ENCODE results near the gene SPATA31D4.
"Not testable (repeated sequence)": the region's sequence is repeated elsewhere in the genome, so short reads cannot be mapped to it uniquely, and the experiment has no call there.

Gene SPATA31D4
- total RNA-seq: 0 reads per million in 9 experiments

DNA sequence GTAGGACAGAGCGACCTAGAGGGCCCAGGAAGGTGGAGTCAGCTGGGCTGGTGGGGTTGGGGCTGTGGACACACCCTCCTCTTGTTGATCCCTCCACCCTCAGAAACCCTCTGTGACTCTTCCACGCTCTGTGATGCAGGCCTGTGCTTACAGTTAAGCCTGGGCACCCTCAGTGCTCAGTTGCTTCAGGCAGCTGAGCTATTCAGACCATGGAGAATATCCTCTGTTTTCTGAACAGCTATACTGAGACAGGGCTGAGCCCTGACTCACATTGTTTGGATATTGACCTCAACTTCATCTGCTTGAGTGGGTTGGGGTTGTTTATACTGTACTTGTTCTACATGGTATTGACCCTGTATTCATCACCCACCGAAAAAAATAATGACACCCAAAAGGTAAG is at the start of gene SPATA31D4:
Gene SPATA31D4, plus strand, starts transcription at position 124 of the 400 bp plus-strand sequence. Its CDS starts 86 bp downstream, at position 210.
- ATAC-seq (replicated peaks); H3K4me1 Mint-ChIP-seq (ENCODE audit: low read depth in 2 of 2); H3K36me3 Mint-ChIP-seq (ENCODE audit: insufficient read depth); DNase-seq; H3K27ac Mint-ChIP-seq; H3K4me3 Mint-ChIP-seq; H3K27me3 Mint-ChIP-seq; H3K9me3 Mint-ChIP-seq: not testable (repeated sequence)

DNA sequence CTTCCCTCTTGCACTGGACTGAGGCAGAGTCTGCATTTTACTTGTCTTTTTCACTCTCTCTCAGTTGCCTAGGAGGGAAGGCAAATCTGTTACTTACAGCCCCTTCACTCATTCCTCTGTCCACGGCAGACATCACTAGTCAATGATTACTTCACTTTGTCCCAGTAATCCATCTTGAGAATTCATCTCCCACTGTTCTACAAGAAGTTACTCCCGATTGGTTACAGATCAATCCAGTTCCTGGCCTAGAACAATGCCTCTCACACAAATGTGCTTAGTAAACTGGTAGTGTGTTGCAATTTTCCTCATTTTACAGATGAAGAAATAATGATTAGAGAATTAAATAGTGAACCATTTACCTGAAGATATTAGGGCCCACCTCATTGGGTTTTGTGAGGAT is 49.7 kb upstream of the SPATA31D4 start:
- ATAC-seq (replicated peaks) (no peak), DNase-seq (no peak)
- H3K27ac Mint-ChIP-seq: no peak overlapping the region
- H3K27me3 Mint-ChIP-seq: no peaks in the 10 kb centered on the region
- H3K4me3 Mint-ChIP-seq: no peak overlapping the region
- no peaks in the 10 kb centered on the region for H3K36me3 Mint-ChIP-seq (ENCODE audit: insufficient read depth)
- H3K4me1 Mint-ChIP-seq (ENCODE audit: low read depth in 2 of 2): no peaks in the 10 kb centered on the region
- no peaks in the 10 kb centered on the region for H3K9me3 Mint-ChIP-seq

DNA sequence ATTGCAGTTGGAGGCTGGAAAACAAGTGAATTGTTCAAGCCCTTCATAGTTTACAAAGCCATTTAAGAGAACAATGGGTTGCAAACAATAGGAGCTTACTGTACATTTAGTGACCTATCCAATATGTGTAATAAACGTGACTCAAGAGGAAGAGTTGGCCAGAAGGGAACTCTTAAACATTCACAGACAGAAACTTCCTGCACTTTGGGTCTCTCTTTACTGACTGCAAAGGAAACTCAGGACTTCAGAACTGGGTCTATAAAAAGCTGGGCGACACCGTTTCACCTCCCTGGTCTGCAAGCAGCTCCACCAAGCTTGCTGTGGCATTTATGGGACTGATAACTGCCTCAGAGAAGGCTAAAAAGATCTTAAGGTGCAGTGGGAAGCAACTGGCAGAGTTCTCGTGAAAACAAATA is 48.7 kb upstream of the SPATA31D4 start:
- H3K4me1 Mint-ChIP-seq (ENCODE audit: low read depth in 2 of 2): no peaks in the 10 kb centered on the region
- no peak for DNase-seq
- H3K27me3 Mint-ChIP-seq: no peaks in the 10 kb centered on the region
- H3K4me3 Mint-ChIP-seq: no peak overlapping the region
- no peak for ATAC-seq (replicated peaks)
- H3K27ac Mint-ChIP-seq: no peak overlapping the region
- no peaks in the 10 kb centered on the region for H3K36me3 Mint-ChIP-seq (ENCODE audit: insufficient read depth)
- H3K9me3 Mint-ChIP-seq: no peaks in the 10 kb centered on the region

DNA sequence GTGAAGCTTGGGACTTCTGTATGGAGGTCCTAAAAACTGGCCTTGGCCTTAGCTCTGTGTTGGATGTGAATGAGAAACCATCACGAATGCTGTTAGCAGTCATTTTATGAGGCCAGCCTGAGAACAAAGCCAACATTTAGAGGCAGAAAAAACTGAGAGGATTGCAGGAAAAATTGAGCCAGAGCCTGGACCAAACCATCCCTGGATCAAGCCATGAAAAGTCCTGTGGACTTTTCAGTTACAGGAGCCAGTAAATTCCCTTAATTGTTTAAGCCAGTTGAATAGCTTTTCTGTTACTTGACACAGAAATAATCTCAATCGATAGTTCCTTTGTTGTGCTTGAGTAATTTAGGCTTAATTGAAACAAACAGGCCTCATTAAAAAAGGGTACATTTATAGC is 42.6 kb upstream of the SPATA31D4 start:
- no peak overlapping the region for H3K4me3 Mint-ChIP-seq
- ATAC-seq (replicated peaks) (no peak), DNase-seq (no peak)
- no peaks in the 10 kb centered on the region for H3K9me3 Mint-ChIP-seq
- peaks cover 3% of the 10 kb centered on the region for H3K36me3 Mint-ChIP-seq (ENCODE audit: insufficient read depth)
- no peaks in the 10 kb centered on the region for H3K4me1 Mint-ChIP-seq (ENCODE audit: low read depth in 2 of 2)
- no peak overlapping the region for H3K27ac Mint-ChIP-seq
- no peaks in the 10 kb centered on the region for H3K27me3 Mint-ChIP-seq

DNA sequence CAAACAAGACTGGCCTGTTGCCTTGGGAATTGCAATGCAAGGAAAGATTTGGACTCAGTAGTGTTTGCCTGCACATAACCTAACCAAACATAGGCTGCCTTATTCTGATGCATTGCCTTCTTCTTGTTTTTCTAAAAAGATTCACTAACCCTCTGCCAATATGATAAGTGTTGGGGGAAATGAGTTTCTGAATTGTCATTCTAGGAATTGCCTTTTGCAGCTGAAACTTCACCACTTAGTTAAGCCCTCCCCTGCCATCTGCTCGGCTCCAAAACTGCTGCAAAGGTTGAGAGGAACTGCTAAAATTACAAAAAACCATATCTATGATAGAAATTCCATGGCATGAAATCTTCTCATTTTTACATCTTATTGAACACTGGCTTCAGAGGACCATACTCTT is 41.6 kb upstream of the SPATA31D4 start:
- no peaks in the 10 kb centered on the region for H3K9me3 Mint-ChIP-seq
- H3K36me3 Mint-ChIP-seq (ENCODE audit: insufficient read depth): peaks cover 3% of the 10 kb centered on the region
- no peaks in the 10 kb centered on the region for H3K4me1 Mint-ChIP-seq (ENCODE audit: low read depth in 2 of 2)
- ATAC-seq (replicated peaks) (no peak), DNase-seq (no peak)
- no peak overlapping the region for H3K4me3 Mint-ChIP-seq
- H3K27ac Mint-ChIP-seq: no peak overlapping the region
- no peaks in the 10 kb centered on the region for H3K27me3 Mint-ChIP-seq

DNA sequence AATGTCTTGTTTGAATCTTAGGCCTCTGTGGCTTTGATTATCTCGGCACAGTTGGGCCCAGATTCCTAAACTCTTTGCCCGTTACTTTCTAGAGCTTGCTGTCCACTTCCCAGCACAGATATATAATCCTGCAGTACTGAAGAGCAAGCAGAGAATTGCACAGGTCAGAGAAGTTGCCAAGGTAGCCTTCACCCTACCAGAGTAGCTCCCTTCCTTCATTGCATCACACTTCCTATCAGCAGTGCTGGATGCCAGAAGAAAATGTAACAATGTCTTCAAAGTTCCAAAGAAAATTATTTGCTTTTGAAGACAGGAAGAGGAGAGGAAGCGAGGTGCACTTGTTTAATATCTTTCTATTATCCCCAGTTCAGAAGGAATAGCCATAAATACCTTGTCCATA is 38.1 kb upstream of the SPATA31D4 start:
- H3K36me3 Mint-ChIP-seq (ENCODE audit: insufficient read depth): peaks cover 1% of the 10 kb centered on the region
- no peaks in the 10 kb centered on the region for H3K4me1 Mint-ChIP-seq (ENCODE audit: low read depth in 2 of 2)
- H3K27me3 Mint-ChIP-seq: no peaks in the 10 kb centered on the region
- no peak overlapping the region for H3K4me3 Mint-ChIP-seq
- ATAC-seq (replicated peaks): no peak
- DNase-seq: no peak
- H3K27ac Mint-ChIP-seq: no peak overlapping the region
- H3K9me3 Mint-ChIP-seq: no peaks in the 10 kb centered on the region

DNA sequence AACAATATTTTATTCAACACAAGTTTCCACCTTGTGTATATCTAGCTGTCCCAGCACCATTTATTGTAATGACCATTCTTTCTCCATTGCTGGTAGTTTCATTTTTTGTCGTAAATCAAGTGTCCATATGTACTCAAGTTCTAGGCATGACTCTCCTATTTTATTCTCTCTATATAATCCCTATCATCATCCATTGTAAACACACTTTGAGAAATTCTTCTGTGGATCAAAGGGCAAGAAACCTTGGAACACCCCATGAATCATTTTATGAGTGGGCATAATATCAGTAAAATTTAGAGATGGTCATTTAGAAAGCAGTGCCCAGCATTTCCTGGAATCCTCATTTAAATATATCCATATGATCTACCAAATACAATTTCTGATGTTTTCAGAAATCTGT is 35.8 kb upstream of the SPATA31D4 start:
- Mint-ChIP-seq H3K27me3 (no peaks in the 10 kb centered on the region), H3K9me3 (no peaks in the 10 kb centered on the region), H3K4me1 (ENCODE audit: low read depth in 2 of 2) (no peaks in the 10 kb centered on the region), H3K36me3 (ENCODE audit: insufficient read depth) (no peaks in the 10 kb centered on the region), H3K27ac (no peak overlapping the region), H3K4me3 (no peak overlapping the region)
- ATAC-seq (replicated peaks) (no peak), DNase-seq (no peak)

DNA sequence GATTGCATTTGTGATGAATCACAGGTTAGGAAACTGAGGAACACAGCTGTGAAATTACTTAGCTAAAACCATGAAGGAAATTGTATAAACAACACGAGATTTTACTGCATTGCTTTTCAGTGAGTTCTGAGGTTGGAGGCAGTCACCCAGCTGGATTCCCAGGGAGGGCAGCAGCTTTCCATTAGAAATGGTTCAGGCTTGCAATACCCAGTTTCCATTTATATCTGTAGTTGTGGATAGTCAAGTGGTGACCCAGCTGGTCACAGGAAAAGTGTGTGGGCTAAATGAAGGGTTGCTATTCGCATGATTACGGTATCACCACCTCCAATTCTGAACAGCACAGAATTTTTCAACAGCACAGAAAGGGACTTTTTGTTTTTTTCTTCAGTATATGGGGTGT is 34.3 kb upstream of the SPATA31D4 start:
- Mint-ChIP-seq H3K4me3 (no peak overlapping the region), H3K4me1 (ENCODE audit: low read depth in 2 of 2) (no peaks in the 10 kb centered on the region), H3K27ac (no peak overlapping the region), H3K9me3 (peaks cover 0 to 2% of the 10 kb centered on the region in 2 donors), H3K27me3 (no peaks in the 10 kb centered on the region), H3K36me3 (ENCODE audit: insufficient read depth) (no peaks in the 10 kb centered on the region)
- no peak for DNase-seq
- ATAC-seq (replicated peaks): no peak

DNA sequence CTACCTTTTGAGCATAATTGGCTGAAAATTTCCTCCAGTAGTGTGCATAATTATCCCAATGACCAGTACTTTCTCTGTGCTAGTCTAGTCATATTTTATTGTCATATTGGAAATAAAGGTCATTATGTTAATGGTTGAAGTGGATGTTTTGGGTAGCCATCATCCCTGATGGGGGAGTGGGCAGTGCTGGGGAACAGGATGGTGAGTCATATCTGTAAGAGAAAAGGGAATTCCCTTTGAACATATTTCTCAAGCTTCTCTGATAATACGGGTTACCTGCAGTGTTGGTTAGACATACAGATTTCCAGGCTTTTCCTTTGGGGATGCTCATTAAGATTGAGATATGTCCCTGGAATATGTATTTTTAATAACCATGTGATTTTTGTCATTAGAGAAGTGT is 33.3 kb upstream of the SPATA31D4 start:
- H3K36me3 Mint-ChIP-seq (ENCODE audit: insufficient read depth): no peaks in the 10 kb centered on the region
- no peak overlapping the region for H3K27ac Mint-ChIP-seq
- H3K4me1 Mint-ChIP-seq (ENCODE audit: low read depth in 2 of 2): no peaks in the 10 kb centered on the region

DNA sequence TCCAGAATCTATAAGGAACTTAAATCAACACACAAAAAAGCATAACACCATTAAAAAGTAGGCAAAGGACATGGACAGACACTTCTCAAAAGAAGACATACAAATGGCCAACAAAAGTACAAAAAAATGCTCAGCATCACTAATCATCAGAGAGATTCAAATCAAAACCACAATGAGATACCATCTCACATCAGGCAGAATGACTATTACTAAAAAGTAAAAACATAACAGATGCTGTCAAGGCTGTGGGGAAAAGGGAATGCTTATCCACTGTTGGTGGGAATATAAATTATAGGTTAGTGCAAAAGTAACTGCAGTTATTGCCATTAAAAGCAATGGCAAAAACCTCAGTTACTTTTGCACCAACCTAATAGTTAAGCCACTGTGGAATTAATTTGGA is 32.2 kb upstream of the SPATA31D4 start:
- ATAC-seq (replicated peaks): no peak
- Mint-ChIP-seq H3K27me3 (no peaks in the 10 kb centered on the region), H3K4me3 (no peak overlapping the region), H3K9me3 (peaks cover 0 to 2% of the 10 kb centered on the region in 2 donors), H3K4me1 (ENCODE audit: low read depth in 2 of 2) (no peaks in the 10 kb centered on the region), H3K27ac (no peak overlapping the region), H3K36me3 (ENCODE audit: insufficient read depth) (no peaks in the 10 kb centered on the region)
- DNase-seq: no peak

More for the DNA sequence above, 33.3 kb upstream of the SPATA31D4 start:
- DNase-seq (no peak), ATAC-seq (replicated peaks) (no peak)
- Mint-ChIP-seq H3K4me3 (no peak overlapping the region), H3K9me3 (peaks cover 0 to 2% of the 10 kb centered on the region in 2 donors), H3K27me3 (no peaks in the 10 kb centered on the region)

DNA sequence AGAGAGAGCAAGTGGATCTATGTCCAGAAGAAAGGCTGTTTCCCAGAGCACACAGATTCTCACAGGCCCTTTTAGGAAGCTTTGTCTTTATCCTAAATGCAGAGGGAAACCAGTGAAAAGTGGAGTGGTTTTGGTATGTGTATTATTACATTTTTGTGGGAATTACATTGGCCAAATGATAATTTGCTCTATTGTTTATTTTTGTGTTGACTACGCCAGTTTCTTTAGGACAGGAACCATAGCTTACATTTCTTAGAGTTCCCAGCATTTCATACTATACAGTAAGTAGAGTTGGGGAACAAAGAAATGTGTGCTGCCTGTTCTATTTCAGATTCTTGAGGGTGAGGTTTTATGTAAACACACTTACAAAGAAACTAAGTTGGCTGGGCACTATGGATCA is 29.4 kb upstream of the SPATA31D4 start:
- Mint-ChIP-seq H3K4me3 (no peak overlapping the region), H3K27ac (no peak overlapping the region), H3K9me3 (peaks cover 0 to 2% of the 10 kb centered on the region in 2 donors), H3K36me3 (ENCODE audit: insufficient read depth) (no peaks in the 10 kb centered on the region), H3K27me3 (no peaks in the 10 kb centered on the region), H3K4me1 (ENCODE audit: low read depth in 2 of 2) (no peaks in the 10 kb centered on the region)
- no peak for ATAC-seq (replicated peaks)
- DNase-seq: no peak

DNA sequence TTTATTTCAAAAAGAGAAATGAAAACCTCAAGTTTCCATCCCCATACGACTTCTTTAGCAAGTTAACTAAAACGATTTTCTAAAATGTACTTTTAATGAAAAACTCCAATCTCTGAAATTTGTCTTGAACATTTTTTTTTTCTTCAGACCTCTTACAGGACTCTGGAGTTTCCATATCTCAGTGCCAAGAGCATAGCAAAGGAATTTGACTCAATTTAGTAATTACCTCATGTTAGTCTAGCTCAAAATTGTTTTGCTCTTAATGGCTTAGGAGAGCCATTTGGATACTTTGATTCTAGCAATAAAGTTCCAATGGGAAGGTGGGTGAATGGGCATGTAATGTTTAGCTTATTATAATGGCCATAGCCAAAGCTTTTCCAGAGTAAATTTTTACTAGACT is 26.0 kb upstream of the SPATA31D4 start:
- Mint-ChIP-seq H3K4me1 (ENCODE audit: low read depth in 2 of 2) (no peaks in the 10 kb centered on the region), H3K4me3 (no peak overlapping the region), H3K36me3 (ENCODE audit: insufficient read depth) (no peaks in the 10 kb centered on the region), H3K27me3 (no peaks in the 10 kb centered on the region), H3K27ac (no peak overlapping the region), H3K9me3 (peaks cover 0 to 4% of the 10 kb centered on the region in 2 donors)
- ATAC-seq (replicated peaks) (no peak), DNase-seq (no peak)

DNA sequence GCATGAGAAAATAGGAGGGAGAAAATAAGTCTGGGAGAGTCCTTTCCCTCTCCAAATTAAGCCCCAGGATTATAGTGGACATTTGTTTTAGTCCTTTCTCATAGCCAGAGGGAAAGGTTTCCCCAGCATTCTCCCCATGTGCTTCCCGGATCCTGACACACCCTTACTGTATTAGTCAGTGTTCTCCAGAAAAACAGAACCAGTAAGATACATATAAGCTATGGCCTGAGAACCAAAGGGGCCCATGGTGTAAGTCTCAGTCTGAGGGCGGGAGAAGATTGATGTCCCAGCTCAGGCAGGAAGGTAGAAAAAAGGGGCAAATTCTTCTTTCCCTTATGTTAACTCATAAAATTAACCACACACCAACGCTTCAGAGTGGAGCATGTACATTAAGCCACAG is 25.6 kb upstream of the SPATA31D4 start:
- H3K27ac Mint-ChIP-seq: no peak overlapping the region
- ATAC-seq (replicated peaks) (no peak), DNase-seq (no peak)
- no peaks in the 10 kb centered on the region for H3K27me3 Mint-ChIP-seq
- H3K4me1 Mint-ChIP-seq (ENCODE audit: low read depth in 2 of 2): no peaks in the 10 kb centered on the region
- H3K36me3 Mint-ChIP-seq (ENCODE audit: insufficient read depth): no peaks in the 10 kb centered on the region
- no peak overlapping the region for H3K4me3 Mint-ChIP-seq
- H3K9me3 Mint-ChIP-seq: peaks cover 0 to 4% of the 10 kb centered on the region in 2 donors

DNA sequence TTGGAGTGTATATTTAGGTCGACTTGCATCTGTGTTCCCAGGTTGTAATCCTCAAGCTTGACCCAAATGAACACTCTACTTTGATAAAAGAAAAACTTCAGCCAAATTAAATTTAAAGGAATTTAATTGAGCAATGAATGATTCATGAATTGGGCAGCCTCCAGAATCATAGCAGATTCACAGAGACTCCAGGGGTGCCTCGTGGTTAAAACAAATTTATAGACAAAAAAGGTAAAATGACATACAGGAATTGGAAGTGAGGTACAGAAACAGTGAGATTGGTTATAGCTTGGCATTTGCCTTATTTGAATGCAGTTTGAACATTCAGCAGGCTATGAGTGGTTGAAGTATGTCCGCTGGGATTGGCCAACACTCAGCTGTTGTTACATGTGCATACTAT is 21.6 kb upstream of the SPATA31D4 start:
- H3K27ac Mint-ChIP-seq: no peak overlapping the region
- H3K9me3 Mint-ChIP-seq: peaks cover 0 to 2% of the 10 kb centered on the region in 2 donors
- ATAC-seq (replicated peaks) (no peak), DNase-seq (no peak)
- no peak overlapping the region for H3K4me3 Mint-ChIP-seq
- H3K36me3 Mint-ChIP-seq (ENCODE audit: insufficient read depth): no peaks in the 10 kb centered on the region
- no peaks in the 10 kb centered on the region for H3K27me3 Mint-ChIP-seq
- H3K4me1 Mint-ChIP-seq (ENCODE audit: low read depth in 2 of 2): no peaks in the 10 kb centered on the region

DNA sequence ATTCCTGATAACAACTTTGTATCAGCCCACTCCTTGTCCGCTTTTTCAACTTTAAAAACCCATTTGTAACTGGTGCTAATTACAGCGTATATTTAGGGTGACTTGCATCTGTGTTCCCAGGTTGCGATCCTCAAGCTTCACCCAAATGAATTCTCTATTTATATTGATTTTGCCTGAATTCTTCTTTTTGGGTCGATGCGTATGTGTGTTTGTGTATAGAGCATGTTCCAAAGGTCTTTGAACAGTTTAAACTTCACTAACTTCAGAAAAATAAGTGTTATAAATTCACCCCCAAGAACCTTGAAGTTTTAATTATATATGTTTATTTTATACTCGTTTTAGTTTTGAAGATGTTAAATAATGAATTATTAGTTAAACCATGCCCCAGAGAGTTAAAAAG is 16.1 kb upstream of the SPATA31D4 start:
- no peak overlapping the region for H3K4me3 Mint-ChIP-seq
- H3K36me3 Mint-ChIP-seq (ENCODE audit: insufficient read depth): no peaks in the 10 kb centered on the region
- H3K27ac Mint-ChIP-seq: no peak overlapping the region
- H3K4me1 Mint-ChIP-seq (ENCODE audit: low read depth in 2 of 2): no peaks in the 10 kb centered on the region
- H3K9me3 Mint-ChIP-seq: peaks cover 10 to 11% of the 10 kb centered on the region in 2 donors
- H3K27me3 Mint-ChIP-seq: peaks cover 0 to 18% of the 10 kb centered on the region in 2 donors
- DNase-seq (no peak), ATAC-seq (replicated peaks) (no peak)

Measured in effector memory CD8-positive, alpha-beta T cell (primary cell).